Stimulated activated CD8-positive, alpha-beta memory T cell treated with anti-CD3 and anti-CD28 coated beads, Interleukin-12 subunit alpha, Interleukin-12 subunit beta, amount 100 ng/mL, for 24 hours (primary cell): ENCODE measurements around the gene CROCC.
"Not testable (repeated sequence)": the region's sequence is repeated elsewhere in the genome, so short reads cannot be mapped to it uniquely, and the experiment has no call there.

Experiments used
- DNase-seq: peaks from one replicate; pipeline ENCODE4 v3.0.0-alpha.2; 2020; ENCODE audit errors: extremely low read depth

The CROCC gene

DNA sequence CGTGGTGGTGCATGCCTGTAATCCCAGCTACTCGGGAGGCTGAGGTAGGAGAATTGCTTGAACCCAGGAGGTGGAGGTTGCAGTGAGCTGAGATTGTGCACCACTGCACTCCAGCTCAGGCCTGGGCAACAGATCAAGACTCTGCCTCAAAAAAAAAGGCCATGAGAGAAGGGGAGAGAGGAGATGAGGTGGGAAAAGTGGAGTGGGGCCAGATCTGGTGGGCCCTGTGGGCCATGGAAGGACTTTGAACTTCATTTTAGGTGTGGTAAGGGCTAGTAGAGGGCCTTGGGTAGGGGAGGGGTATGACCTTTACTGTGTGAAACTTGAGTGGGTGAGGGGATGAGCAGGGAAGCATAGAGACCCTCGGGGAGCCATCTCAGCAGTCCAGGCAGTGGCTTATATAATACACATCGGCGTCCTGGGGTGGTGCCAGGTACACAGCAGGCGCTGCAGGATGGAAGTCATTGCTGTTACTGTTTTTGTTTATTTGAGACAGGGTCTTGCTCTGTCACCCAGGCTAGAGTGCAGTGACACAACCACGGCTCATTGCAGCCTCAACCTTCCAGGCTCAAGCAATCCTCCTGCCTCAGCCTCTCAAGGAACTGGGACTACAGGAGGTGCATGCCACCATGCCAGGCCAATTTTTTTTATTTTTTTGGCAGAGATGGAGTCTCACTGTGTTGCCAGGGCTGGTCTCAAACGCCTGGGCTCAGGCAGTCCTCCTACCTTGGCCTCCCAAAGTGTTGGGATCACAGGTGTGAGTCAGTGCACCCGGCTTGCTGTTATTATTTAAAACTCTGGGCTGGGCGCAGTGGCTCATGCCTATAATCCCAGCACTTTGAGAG lies 5.5 kb upstream of the CROCC start:
- DNase-seq = not testable (repeated sequence)

DNA sequence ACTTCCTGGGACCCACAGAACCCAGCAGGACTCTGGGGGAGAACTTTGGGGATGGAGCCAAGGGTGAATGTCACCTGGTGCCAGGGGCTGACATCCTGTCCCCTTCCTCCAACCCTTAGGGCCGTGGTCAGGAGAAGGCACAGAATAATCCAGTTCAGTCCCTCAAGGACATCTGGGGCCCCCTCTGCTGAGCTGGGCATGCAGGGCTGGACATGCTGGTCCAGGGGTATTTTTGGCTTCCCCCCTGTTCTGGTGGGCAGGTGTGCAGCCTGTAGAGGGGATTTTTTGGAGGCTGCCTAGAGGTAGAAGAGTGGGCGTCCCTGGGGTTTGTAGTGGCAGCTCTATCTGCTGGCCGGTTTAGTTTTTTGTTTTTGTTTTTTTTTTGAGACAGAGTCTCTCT lies 3.4 kb upstream of the CROCC start:
- DNase-seq = no peak

DNA sequence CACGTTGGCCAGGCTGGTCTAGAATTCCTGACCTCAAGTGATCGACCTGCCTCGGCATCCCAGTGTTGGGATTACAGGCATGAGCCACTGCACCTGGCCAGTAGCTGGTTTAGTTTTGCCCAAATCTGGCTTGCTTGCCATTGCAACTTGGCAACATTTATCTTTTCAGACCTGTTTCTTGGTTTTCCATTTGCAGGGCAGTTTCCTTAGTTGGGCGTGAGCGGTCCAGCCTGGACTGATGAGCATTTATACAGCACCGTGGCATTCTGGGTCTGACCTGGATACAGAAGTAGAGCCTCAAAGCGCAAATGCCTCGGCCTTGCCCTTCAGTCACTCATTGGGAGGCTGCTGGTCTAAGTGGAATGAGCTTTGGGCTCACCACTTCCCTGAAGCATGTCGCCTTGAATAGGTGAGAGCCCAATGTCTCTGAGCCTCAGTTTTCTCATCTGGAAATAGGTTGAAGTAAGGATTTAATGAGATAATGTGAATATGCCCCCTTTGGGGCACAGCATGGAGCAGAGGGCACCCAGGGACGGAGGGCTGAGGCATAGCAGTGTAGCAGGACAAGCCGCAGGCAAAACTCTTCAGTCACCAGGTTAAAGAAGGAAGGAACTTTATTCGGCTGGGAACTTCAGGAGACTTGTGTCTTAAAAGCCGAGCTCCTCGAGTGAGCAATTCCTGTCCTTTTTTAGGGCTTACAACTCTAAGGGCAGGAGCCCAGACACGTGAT lies 2.6 kb upstream of the CROCC start:
- not testable (repeated sequence) for DNase-seq

DNA sequence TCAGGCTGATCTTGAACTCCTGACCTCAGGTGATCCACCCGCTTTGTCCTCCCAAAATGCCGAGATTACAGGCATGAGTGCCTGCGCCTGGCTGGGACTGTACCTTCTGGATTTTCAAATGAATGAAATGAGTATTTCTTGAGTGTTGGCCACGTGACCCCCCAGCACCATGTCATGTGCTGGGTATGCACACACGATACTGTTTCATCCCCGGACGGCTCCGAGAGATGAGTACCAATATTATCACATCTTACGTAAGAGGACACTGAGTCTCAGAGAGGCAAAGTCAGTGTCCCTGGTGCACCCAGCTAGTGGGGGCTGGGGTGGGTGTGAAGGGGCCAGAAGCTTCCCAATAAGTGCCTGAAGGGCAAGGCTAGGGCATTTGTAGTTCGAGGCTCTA lies 780 bp upstream of the CROCC start:
- DNase-seq = no peak

DNA sequence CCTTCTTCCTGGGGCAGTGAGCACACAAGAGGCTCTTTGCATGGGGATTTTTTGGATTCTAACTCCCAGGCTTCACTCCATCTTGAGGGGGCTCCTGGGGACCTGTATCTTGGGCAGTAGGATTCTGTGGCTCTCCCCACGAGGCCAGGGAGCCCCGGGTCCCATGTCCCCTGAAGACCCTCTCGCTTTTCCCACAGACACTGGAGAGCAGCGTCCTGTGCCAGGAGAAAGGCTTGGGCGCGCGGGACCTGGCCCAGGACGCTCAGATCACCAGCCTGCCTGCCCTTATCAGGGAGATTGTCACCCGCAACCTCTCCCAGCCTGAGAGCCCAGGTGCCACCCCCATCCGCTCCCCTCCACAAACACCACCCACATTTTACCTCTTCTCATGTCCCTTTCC lies 735 bp downstream of the CROCC start:
- DNase-seq = no peak

DNA sequence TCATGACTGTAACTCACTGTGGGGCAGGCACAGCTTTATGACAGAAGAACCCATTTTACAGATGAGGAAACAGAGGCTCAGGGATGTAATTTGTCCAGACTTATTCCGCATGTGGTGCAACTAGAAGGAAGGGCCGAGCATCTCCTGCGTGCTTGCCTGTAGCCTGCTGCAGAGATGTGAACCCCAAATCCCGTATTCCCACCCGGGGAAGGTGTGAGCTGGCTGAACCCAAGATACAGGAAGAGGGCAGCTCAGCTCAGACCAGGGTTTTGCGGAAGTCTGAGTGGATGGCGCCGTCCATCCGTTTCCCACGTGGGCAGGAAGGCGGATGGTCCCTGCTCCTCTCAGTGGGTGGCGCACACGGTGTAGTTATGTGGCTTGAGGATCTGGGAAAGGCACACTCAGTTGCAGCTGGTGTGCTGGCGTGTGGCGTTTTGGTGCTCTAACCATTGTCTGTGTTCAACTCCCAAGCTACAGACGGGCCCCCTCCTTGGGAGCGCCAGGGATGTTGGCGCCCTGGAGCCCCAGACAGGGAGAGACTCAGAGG lies 1.2 kb downstream of the CROCC start:
- DNase-seq = no peak

DNA sequence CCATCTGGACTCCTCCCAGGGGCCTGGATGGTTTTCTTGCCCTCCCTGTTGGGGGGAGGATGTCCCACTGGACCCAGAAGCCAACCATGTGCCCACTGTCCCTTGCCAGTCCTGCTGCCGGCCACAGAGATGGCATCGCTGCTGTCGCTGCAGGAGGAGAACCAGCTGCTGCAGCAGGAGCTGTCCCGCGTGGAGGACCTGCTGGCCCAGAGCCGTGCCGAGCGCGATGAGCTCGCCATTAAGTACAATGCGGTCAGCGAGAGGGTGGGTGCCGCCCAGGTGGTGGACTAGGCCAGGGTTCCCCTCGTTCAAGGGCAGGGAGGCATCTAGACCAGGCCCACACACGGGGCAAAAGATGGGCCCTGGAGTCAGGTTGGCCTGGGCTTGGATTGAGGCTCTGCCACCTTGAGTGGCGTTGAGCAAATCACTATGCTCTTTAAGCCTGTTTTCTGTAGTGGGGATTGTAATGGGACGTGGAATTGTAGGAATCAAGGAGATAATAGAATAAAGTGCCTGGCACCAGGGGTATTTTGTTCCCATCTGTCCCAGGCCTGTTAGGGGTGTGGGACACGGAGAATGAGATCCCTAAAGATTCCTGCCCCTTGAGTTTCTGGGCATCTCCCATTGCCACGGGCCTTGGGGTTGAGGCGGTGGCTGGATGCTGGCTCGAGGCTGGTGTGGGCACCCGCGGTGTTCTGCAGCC lies 2.6 kb downstream of the CROCC start:
- DNase-seq = no peak

DNA sequence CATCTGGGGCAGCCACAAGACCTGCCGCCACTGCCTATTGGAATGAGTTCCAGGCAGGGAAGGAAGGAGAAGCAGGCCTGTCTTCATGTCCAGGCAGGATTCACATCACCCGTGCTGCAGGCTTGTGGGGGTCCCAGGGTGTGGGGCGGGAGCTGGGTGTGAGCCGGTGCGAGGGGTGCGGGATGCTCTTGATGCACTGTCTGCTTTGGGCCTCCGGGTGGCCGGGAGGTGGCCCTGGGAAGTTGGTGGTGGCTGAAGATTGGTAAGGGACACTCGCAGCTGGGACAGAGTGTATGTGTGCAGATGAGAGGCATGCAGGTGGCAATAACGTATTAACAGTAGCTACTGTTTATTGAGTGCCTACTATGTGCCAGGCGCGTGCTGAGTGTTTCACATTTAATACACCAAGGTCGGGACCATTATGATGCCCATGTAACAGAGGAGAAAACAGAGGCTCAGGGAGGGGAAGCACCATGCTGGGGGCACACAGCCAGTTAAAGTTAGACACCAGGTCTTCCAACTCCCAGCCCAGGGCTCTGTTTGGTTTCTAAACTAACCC lies 3.3 kb downstream of the CROCC start:
- DNase-seq = no peak

DNA sequence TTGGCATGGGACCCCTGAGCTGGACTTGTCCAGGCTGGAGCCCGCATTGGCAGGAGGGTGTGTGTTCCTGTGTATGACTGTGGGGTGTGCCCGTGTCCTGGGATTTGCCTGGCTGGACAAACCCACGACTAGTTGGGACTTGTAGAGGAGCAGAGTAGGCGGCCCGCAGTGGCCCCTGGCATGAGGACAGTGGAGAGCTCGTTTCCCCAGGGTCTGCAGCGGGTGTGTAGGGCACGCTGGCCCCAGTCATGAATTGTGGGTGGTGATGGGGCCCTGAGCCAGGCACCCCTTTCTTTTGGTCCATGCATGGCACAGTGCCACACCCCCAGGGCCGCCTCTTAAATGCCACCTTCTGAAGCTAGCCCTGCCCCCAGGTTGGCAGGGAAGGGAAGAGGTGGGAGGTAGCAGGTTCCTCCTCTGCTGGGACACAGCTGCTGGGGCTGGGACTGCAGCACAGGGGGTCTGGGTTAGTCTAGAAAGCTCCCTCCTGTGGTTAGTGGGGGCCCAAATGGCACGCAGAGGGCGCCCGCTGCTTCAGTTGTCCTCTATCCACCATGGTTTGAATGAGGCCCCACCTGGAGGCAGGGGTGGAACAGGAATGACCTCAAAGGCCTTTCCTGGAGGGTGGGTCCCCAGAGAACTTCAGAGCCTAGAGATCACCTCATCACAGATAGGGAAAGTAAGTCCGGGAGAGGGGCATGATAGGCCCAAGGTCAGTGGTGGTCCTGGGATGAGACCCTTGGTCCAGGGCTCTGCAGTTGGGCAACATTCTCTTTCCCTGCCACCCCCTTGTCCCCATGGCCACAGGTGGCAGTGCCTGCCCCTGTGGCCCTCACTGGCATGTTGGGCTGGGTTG lies 4.1 kb downstream of the CROCC start:
- DNase-seq = no peak

DNA sequence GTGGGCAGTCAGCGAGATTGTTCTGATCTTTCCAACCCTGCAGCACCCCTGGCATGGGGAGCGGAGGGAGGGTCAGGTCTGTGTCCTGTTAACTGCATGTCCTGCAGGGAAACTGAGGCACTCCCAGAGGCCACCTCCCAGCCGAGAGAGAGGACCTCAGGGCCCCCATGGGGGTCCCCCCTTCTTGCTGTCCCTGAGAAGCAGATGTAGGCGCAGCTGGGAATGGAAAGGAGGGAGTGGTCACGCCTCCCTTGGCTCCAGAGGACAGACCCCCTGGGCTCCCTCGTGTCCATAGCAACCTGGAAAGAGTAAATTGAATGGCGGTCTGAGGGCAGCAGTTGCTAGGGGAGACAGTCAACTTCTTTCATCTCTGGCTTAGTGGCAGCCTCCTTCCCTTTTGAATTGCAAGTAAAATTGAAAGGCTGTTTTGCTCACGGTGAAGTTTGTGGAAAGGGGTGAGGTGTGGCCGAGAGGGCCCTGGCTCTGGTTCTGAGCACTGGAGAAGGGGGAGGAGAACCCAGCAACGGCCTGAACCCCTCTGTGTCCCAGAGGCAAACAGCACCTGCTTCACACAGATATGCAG lies 4.9 kb downstream of the CROCC start:
- DNase-seq = no peak

DNA sequence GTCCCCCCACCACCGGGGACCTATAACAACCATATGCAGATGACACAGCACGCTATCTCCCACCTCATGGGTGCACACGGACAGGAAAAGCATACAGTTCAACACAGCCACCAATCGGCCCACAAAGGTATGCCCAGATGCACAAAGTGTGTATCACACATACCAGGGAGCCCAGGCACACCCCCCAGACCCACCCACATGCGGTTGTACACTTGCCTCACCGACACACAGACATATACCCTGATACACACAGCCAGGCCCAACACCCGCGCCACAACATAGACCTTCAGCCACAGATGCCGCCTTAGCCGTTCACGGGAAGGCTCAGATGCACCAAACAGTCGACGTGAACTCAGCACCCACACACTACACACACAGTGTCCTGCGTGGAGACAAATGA lies 5.5 kb downstream of the CROCC start:
- no peak for DNase-seq

DNA sequence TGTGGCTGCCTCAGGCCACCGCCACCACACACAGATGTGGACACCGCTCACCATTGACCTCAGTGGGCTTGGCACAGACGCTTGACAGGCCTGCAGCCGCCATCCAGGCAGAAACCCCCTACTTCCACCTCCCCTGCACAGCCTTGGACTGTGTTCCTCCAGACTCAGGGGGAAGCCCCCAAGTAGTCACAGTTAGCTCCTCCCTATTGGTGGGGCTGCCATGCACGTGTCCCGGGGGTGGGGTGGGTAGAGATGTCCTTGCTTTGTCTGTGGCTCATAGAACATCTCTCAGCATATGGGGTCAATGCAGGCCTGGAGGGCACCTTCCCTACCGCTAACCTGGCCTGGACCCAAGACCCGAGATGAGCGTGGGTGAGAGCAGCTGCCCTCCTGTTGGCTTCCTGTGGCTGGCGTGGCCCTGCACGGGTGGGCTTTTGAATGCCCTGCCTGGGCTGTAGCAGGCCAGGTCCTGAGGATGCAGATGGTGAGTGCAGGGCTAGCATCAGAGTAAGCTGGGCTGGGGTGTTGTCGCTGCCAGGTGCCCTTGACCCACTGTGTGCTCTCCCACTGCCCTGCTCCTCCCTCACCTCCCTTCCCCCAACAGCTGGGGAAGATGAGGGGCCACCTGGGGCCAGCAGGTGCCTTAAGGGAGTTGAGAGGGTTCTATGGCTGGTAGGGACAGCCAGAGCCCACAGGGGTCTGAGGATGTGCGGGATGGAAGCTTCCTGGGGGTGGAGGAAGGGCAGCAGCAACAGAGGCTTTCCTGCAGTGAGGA lies 6.2 kb downstream of the CROCC start:
- DNase-seq = no peak

DNA sequence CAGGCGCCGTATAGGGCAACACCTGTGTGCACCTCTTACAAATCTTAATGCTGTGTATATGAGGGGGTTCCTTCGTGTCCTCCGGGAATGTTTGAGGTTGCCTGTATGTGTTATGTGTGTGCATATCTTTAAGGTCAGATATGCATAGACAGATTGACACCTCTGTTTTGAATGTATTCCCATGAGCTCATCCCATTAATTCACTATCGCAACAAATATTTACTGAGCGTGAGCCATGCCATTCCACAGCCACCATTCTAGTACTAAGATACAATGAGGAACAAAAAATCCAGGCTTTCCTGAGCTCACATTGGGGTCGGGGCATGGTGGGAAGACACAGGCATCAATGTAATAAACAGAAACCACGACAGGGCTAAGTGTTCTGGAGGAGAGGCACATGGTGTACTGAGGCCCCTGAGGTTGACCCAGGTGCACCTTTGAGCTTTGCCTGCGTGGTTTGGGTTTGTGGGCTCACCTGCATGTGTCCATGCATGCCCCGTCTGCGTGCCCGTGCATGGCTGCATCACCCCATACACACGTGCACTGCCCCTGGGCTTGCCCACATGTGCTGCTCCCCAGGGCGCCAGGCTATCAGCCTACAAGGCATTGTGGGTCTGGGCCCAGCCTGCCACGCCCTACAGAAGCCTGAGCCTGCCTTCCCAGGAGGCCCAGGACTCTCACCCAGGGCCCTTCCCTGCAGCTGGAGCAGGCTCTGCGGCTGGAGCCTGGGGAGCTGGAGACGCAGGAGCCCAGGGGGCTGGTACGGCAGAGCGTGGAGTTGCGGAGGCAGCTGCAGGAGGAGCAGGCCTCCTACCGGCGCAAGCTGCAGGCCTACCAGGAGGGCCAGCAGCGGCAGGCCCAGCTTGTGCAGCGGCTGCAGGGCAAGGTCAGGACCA lies 7.7 kb downstream of the CROCC start:
- DNase-seq = not testable (repeated sequence)

DNA sequence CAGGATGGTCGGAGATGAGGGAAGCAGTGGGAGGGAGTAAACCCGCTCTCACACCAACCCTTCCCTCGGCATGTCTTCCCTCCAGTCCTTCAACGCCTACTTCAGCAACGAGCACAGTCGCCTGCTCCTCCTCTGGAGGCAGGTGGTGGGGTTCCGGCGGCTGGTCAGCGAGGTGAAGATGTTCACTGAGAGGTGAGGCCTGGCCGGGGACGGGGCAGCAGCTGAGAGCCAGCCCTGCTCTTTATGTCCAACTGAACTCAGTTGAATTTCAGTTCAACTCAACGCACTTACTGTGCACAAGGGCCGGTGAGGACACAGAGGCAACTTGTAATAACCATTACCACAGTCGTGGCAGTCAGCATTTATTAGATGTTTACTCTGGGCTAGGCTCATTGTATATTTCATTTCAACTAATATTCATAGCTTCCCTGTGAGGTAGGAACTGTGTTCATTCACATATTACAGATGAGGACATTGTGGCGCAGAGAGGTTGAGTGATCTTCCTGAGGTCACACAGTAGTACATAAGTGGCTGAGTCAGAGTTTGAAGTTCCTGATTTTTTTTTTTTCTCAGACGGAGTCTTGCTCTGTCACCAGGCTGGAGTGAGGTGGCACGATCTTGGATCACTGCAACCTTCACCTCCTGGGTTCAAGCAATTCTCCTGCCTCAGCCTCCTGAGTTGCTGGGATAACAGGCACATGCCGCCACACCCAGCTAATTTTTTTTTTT lies 9.6 kb downstream of the CROCC start:
- not testable (repeated sequence) for DNase-seq

DNA sequence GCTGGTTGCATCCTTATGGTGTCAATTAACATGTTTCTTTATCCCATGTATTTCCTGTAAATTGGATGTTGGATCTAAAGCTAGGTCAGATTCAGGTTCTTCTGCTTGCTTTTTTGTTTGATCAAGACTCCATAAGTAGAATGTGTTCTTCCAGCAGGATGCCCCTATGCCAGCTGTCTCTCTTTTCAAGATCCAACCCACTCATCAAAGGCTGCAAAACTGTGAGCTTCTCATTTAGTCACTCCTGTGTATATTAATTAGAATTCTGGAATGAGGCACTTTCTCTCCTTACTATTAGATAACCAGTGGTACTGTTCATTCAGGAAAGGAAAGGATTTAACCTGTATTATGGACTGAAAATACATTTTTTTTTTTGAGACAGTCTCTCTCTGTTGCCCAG lies 12.2 kb downstream of the CROCC start:
- DNase-seq = not testable (repeated sequence)

DNA sequence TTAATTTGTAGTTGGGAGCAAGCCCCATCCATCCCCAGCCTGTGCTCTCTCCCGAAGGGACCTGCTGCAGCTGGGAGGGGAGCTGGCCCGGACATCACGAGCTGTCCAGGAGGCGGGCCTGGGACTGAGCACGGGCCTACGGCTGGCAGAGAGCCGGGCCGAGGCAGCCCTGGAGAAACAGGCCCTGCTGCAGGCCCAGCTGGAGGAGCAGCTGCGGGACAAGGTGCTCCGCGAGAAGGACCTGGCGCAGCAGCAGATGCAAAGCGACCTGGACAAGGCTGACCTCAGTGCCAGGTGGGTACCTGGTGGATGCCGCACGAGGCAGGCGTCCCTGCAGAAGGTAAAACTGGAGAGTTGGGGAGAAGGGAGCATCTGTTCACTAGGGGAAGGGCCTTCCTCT lies 14.8 kb downstream of the CROCC start:
- DNase-seq = not testable (repeated sequence)

DNA sequence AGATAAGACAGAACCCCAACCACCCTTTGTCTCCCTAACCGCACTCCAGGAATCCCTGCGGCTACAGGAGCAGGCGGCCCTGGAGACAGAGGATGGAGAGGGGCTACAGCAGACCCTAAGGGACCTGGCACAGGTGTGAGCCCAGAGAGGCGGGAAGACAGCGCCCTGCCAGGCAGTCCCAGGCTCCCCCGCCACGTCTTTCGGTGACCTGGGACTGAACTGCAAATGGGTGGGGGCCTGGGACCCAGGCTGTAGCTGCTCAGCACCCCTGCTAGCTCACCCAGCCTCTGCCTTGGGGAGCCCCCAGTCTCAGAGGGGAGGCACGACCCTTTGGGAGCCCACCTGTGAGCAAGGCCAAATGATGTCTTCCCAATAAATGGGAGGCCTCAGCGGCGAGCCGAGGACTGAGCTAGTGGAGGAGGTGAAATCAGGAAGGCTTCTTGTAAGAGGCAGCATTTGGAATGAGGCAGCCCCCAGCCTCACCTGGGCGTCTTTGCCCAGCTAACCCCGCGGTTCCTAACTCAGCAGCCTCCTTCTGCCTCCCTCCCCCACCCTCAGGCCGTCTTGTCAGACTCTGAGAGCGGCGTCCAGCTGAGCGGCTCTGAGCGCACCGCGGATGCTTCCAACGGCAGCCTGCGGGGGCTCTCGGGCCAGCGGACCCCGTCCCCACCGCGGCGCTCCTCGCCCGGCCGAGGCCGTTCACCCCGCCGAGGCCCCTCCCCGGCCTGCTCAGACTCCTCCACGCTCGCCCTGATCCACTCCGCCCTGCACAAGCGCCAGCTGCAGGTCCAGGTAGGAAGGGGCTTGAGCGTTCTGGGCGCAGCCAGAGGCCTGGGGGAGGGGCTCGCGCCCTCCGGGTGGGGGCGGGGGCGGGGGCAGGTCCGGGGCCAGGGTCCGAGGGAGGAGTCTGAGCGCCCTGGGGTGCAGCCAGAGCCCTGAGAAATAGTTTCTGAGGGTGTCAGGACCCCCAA lies 16.9 kb downstream of the CROCC start:
- DNase-seq = no peak
